GM21526 (cell line): ENCODE data around the gene PPAN.

ENCODE experiments used
- ATAC-seq: cut with Tn5 transposase; IDR thresholded peaks from one replicate; pipeline ENCODE4 v1.9.1; 2021; ENCODE audit warnings: moderate library complexity; ENCODE audit not compliant: unreplicated experiment, low FRiP score

PPAN gene

DNA sequence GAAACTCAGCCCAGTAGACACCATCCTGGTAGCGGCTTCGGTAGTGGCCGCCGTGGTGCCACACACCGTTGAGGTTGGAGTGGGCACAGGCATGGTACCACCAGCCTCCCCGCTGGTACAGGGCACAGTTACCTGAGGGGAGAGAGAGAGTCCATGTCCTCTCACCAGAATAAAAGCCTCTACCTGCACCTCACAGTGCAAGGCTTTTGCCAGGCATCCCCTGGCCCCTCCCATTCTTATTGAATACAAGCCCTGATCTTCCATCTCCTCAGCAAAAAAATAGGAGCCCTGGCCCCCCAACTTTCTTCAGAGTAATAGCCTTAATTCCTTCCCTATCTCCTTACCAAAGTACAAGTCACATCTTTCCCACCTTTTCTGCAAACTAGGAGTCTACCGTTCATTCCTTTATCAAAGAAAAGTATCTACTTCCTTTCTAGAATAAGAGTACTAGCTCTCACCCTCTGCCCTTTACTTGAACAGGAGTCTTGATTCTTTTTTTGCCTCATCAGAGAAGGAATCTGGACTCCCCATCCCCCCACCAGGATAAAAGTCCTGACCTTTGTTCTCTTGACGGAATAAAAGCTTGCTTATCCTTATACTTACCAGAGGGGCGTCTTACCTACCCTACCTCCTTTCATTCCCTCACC, 13.4 kb upstream of the PPAN start:
- ATAC-seq, result no peak

DNA sequence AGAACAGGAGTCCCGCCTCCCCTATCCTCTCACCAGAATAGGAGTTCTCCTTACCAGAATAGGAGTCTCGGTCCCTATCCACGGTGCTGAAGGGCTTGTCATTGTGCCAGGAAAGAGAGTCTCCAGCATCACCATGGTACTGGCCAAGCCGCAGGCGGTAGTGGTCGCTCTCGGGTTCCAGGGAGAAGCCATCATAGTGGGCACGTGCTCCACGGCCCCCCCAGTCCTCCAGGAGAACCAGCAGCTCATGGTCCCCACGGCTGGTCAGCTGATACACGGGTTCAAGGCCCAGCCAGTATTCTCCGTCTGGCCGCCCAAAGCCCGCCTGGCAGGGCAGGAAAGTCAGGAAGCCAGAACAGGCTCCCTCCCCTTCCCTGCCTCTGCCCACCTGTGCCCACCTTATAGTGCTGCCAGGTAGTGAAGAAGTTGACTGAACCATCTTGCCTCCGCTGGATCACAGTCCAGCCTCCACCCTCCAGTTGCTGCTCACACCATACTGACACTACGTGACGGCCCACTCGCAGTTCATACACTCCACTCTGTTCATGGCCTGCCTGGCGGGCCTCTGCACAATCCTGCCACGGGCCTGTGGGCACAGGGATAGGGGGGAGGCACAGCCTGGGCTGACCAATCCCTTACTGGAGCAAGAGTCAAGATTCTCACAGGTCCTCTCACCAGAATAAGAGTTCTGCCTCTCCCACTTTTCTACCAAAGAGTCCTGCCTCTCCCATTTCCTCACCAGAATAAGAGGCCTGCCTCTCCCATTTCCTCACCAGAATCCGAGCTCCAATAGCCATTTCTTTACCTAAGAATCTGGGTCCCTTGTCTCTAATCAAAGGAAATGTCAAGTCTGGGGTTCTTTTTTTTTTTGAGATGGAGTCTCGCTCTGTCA, 12.6 kb upstream of the PPAN start:
- ATAC-seq, result no peak

DNA sequence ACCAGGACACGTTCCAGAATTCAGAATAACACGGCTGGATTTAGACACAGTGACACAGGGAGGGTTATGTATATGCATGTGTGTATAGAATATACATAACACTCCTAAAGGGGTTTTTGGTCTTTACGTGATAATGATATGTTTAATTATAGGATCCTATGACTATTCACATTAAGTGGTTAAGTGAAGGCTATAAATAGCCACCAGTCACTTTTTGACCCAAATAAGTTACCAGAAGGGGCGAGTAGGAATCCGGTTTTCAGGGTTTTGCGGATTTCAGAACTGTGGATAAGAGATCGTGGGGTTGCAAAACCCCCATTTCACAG, 10.6 kb upstream of the PPAN start:
- ATAC-seq, result no peak

DNA sequence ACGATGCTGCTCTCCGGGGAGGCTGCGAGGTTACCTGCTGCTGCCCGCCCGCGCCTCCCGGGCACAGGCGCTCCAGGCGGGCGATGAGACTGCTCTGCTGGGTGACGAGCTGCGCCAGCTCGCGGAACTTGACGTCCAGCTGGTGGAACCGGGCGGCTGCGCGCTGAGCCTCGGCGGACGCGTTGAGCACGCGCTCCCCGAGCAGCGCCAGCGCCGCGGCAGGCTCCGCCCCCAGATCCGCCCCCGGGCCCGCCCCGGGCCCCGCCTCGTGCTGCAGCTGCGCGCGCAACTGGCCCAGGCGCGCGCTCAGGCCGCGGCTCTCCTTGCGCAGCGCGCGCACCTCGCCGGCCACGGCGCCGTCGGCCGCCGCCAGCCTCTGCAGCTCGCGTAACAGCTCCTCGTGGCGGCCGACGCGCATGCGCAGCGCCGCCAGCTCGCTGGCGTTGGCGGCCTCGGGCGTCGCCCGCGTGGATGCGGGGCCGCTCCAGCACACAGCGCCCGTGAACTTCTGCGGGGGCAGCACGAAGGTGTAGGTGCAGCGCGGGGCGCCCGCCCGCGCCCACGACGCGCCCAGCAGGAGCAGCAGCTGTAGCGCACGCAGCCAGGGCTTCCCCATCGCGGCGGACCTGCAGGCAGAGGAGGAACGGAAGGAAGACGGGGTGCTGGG, 10.1 kb upstream of the PPAN start:
- peak; percentile 63 for ATAC-seq

DNA sequence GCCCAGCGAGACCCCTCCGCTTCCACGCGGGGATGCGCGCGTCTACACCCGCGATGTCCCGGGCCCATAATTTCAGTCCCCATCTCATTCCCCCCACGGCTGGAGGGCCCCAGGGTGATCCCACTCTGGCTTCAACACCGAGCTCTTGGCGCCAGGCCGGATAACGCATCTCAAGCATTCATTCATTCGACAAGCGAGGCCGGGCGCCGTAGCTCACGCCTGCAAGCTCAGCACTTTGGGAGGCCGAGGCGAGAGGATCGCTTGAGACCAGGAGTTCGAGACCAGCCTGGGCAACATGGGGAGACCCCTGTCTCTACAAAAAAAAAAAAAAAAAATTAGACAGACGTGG, 9.6 kb upstream of the PPAN start:
- ATAC-seq, result peak; percentile 1

DNA sequence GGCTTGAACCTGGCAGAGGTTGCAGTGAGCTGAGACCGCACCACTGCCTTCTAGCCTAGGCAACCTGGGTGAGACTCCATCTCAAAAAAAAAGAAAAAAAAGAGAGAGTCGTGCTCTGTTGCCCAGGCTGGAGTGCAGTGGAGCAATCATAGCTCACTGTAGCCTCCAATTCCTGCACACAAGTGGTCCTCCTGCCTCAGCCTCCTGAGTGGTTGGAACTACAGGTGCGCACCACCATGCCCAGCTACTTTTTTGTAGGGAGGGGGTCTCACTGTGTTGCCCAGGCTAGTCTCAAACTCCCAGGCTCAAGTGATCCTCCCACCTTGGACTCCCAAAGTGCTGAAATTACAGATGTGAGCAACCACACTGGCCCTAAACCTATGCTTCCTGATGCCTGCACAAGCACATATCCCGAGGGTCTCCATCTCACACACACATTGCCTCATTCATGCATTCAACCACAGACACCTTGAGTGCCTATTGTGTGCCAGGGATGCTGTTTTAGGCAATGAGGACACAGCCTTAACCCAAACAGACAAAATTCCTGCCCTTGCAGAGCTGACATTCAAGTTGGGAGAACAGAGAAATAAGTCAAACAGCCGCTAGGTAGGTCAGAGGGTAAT, 5.9 kb upstream of the PPAN start:
- no peak for ATAC-seq

DNA sequence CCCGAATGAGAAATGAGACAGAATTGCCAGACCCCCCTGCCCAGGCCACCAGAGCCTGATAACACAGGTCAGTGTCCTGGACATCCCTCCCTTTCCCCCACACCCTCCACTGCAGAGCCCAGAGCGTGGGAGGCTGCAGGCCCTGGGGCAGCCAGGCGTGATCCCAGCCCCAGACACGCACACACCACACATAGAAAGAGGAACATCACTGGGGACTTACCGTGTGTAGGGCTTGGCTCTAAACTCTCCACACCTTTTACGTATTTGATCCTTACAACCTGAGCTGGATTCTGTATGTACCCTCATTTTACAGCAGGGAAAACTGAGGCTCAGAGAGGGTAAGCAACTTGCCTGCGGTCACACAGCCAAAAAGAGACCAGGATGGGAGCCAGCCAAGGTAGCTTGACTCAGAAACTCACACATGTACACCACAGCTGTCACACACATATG, 3.4 kb upstream of the PPAN start:
- ATAC-seq, result peak; percentile 28

DNA sequence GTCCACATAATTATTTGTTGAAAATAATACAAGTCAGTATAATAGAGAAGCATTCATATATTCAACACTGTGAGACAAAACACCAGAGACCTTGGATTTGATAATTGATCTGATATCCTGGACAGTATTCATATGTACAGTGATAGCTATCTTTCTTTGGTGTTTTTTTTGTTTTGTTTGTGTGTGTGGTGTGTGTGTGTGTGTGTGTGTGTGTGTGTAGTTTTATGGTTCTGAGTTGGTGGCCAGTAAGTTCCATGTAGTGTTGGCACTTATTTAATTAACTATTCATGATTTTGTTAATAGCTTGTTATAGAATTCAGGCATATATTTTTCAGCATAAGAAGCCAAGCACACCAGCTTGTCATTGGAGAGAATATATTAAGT, 2.0 kb upstream of the PPAN start:
- no peak for ATAC-seq

DNA sequence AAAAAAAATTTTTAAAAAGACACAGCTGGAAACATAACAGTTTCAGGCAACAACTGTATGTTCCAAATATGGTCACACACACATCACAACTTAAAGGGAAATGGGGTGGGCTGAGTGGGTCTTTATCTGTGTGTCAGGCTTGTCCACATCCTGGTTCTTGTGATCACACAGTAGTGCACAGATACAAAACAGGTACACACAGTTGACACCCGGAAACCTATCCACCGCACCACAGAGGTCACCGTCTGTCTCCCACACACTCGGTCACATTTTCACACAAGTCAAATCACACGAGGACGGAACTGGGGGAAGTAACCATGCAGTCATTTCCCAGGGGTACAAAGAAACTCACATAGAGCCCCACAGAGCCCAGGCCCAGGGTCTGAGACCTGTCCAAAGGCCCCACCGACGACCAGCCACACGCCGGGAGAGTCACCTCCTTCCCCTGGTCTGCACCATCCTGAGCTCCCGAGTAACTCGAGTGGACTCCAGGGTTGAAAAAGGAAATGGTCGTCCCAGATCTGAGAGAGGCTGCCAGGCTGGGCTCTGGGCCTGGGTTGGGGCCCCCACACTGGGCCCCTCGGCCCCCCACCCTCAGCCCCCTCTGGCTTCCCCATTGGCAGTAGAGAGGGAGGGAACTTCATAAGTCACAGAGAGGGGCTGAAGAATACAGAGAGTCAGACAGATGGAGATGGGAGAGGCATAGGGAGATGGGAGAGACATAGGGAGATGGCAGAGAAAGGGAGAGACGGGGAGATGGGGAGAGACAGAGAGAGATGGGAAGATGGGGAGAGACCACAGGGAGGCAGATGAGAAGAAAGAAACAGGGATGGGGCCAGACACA, 1.3 kb upstream of the PPAN start:
- ATAC-seq, result peak; percentile 43

DNA sequence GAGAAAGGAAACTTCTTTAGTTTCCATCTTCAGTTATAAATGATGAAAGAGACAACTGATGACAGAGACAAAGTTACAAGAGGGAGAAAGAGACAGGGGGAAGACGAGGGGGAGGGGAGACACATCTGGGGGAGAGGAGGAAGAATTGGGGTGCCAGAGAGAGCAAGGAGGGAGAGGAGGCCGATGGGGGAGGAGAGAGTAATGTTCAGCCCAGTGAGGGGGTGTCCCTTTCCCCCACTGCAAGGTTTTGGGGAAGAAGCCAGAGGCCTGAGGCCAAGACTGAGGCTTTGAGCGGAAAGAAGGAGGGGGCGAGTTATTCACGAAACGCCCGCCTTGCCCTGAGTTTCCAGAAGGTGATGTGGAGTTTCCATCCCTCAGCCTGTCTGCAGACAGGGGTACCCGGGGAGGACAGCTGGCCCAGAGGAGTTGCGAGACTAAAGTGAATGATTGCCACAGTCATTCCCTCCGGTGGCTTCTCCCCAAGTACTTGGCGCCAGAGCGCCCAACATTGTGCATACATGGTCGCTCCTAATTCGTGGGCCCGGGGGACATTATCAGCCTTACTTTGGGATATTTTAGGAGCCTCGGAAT, 558 bp upstream of the PPAN start:
- ATAC-seq, result no peak

DNA sequence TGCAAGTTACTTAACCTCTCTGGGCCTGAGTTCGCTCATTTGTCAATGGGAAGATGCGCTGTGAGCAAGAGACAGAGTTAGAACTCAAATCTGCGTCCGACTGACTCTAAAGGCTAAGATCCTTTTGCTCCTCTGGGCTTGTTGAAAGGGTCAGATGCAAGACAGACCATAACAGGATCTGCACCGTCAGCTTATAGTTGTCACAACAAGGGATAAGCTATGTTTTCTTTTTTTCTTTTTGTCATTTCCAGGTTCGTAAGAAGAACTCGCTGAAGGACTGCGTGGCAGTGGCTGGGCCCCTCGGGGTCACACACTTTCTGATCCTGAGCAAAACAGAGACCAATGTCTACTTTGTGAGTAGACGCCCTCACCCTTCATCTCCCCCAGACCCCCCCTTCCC, 1.1 kb downstream of the PPAN start:
- no peak for ATAC-seq

DNA sequence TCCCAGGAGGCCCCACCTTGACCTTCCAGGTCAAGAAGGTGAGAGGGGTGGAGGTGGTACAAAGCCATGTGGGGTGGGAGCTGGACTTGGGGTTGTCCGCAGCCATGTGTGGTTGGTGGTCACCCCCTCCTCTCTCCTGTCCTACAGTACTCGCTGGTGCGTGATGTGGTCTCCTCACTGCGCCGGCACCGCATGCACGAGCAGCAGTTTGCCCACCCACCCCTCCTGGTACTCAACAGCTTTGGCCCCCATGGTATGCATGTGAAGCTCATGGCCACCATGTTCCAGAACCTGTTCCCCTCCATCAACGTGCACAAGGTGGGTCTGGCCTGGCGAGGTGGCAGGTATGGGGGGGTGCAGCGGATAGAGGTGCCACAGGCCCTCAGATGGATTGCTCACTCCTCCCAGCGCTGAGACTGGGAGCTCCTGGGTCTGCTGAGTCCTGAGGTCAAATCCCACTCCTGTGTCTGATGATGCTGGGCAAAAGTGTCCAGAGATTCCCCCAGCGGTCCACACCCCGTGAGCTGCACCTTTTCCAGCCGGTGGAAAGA, 1.7 kb downstream of the PPAN start:
- no peak for ATAC-seq

DNA sequence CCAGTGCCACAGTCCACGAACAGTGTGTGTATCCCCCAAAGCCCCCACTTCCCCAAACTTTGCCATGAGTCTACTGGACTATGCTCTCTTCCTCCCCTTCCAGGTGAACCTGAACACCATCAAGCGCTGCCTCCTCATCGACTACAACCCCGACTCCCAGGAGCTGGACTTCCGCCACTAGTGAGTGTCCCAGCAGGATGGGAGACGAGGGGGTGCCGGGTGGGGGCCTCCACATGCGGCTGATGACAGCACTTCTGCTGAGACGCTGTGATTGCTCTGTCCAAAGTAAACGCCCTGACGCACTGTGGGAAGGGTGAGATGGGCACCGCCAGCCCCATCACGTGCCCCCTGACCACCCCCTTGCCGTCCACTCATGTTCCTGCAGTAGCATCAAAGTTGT, 3.4 kb downstream of the PPAN start:
- no peak for ATAC-seq

DNA sequence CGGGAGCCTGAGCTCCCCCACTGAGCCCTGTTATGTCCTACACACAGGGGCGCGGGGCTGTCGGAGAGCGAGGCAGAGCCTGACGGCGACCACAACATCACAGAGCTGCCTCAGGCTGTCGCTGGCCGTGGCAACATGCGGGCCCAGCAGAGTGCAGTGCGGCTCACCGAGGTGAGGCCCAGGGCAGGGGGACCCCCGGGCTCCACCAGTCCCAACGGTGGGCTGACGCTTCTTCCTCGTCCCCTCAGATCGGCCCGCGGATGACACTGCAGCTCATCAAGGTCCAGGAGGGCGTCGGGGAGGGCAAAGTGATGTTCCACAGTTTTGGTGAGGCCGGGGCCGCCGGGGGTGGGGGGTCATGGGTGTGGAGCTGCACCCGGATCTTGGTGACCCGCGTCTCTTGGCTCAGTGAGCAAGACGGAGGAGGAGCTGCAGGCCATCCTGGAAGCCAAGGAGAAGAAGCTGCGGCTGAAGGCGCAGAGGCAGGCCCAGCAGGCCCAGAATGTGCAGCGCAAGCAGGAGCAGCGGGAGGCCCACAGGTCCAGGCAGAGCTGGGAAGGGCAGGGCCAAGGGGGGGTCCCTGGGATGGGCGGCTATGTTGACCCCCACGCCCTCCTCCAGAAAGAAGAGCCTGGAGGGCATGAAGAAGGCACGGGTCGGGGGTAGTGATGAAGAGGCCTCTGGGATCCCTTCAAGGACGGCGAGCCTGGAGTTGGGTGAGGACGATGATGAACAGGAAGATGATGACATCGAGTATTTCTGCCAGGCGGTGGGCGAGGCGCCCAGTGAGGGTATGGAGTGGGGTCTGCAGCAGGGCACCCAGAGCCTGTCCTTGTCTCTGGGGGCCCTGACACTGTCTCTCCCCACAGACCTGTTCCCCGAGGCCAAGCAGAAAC, 4.2 kb downstream of the PPAN start:
- no peak for ATAC-seq

DNA sequence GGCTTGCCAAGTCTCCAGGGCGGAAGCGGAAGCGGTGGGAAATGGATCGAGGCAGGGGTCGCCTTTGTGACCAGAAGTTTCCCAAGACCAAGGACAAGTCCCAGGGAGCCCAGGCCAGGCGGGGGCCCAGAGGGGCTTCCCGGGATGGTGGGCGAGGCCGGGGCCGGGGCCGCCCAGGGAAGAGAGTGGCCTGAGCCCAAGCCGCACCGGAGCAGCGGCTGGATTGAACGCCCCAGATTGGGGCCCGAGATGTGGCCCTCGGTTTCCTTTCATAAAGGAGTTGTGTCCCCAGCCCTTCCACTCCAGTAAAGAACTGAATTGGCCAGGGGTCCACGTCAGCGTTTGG, 4.8 kb downstream of the PPAN start:
- no peak for ATAC-seq

DNA sequence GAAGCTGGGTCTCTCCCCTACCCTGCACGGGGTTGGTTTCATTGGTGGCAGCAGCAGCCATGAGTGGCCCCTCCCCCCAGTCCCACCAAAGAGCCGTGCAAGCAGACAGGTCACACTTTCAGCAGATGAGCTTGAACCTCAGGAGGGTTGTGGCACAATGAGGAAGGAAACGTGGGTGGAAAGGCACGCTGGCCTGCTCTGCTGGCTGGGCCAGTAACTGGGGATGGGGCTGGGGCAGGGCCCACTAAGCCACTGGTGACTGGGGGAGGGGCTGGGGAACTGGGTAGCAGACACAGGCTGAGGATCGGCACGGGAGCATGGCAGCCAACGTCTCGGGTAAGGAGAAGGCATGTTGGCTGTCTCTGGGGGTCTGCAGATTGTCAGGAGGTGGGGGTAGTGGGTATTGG, 5.2 kb downstream of the PPAN start, which contains the start of gene P2RY11:
Gene P2RY11, plus strand, starts transcription at position 289 of the 407 bp plus-strand sequence. Its CDS starts 29 bp downstream, at position 318.
- ATAC-seq, result no peak

DNA sequence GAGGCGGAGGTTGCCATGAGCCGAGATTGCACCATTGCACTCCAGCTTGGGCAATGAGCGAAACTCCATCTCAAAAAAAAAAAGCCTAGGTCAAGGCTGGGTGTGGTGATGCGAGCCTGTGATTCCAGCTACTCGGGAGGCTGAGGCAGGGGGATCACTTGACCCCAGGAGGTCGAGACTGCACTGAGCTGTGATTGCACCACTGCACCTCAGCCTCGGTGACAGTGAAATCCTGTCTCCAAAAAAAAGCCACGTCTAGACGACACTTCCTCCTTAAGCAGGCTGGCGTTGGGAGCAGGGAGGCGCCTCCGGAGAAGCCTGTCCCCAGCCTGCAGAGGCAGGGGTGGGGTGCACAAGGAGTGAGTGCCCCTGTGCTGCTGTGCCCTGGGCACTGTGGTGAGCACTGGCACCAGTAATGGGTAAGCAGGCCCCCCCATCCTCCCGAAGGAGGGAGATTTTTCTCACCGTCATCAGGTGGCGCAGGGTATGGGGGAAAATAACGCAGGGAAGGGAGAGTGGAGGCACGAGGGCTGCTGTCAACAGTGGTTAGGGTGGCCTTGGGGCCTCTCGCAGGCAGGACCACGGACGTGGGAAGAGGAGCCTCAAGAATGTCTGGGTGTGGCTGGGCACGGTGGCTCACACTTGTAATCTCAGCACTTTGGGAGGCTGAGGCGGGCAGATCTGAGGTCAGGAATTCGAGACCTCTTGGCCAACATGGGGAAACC, 6.0 kb downstream of the PPAN start:
- no peak for ATAC-seq
